ENCODE results near the gene LRCH4.
A peak's percentile ranks its signal among the peaks of the same experiment; 100 is the strongest.
"Not testable (repeated sequence)": the region's sequence is repeated elsewhere in the genome, so short reads cannot be mapped to it uniquely, and the experiment has no call there.

The LRCH4 gene

DNA sequence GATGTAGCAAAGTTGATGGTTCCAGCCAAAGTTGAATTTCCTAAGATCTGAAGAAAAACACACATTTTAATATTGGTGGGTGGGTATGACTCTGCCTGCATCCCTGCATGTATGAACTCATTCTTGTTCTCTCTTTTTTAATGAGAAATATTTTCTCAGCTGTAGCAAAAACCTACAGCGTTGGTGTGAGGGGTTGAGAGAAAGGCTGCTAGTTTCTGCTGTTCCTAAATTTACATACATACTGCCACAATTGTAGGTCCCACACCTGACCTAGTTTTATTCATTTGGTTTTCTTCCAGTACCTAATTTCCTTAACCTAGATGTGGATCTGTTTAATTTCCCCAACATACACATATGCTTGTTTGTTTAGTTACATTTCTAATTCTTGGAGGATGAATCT is 42.3 kb downstream of the LRCH4 start:
- DNase-seq: no peak

DNA sequence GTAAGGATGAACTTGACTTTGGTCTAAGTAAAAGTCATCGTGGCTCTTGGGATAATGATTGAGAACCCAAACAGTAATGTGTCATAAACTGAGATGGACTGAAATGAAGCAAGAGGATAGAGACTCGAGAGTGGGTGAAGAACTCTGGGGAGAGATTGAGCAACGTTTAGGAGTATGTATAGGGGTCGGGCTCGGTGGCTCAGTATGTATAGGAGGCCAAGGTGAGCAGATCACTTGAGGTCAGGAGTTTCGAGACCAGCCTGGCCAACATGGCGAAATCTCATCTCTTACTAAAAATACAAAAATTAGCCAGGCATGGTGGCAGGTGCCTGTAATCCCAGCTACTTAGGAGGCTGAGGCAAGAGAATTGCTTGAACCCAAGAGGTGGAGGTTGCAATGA is 44.6 kb downstream of the LRCH4 start:
- DNase-seq: not testable (repeated sequence)

GRCh38 chr7:100540073-100540723 is 45.7 kb downstream of the LRCH4 start:
- no peak for DNase-seq

DNA sequence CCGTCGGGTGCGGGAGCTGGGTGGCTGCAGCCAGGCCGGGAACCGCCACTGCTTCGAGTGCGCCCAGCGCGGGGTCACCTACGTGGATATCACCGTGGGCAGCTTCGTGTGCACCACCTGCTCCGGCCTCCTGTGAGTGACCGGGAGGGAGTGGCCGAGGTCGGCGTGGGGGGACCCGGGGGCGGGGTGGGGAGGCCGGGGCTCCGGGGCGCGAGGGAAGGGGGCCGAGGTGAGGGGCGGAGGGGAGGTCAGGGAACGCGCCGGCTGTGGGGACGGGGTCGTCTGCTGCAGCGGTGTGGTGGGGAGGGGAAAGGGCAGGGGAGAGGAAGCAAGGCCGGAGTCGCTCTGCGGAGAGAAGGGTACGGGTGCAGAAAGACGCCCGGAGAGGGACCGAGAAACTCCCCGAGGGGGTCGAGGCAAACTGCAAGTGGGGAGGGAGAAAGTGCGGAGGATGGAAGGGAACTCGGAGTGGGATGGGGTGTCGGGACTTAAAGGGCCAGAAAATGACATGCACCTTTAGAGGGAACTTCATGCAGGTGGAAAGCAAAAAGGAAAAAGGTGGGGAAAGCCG is 46.4 kb downstream of the LRCH4 start:
- DNase-seq: peak; percentile 21

DNA sequence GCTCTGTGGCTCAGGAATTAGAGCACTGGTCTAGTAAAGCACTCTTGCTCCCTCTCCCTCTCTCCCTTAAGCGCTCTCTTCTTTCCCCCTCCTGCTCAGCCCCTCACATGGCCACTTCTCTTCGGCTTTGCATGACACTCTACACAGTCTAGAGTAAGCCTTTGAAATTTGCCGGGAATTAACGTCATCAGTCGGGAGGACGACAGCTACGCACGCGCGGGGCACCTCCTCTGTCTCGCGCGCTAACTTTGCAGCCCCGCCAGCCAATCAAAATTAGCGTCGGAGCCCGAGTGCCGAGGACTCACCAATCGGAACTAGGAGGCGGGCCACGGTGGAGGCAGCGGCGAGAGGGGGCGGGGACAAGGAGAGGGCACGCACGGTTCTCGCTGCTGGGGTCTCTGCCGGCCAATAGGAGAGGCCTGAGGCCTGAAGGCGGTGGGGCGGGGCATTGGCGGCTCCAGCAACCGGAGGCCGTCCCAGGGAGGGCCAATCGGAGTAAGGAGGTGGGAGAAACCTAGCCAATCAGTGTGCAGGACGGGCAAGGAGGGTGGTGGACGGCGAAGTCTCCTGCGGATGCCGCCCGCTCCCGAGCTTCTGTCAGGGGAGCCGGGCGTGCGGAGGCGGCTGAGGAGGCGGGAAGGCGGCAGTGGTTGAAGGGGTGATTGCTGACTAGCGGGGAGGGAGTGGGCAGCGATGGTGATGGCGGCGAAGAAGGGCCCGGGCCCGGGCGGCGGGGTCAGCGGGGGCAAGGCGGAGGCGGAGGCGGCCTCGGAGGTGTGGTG is 47.1 kb downstream of the LRCH4 start, which contains the start of gene AGFG2:
Gene AGFG2 (plus strand): TSS at position 550 of the 782 bp plus-strand sequence. CDS start 144 bp downstream, at position 694.
- peak; percentile 100 for DNase-seq

DNA sequence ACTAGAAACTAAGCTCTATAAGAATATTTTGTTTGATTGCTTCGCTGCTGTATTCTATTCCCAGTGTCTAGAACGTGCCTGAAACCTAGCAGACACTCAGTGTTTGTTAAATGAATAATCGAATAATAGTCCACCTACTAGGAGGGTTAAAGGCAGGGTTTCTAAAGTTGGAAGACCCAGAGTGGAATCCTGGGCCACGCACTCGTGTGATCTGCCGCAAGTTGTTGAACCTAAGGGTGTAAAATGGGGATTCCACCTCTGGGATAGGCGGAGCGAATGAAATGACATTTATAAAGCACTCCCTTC is 47.6 kb downstream of the LRCH4 start:
- no peak for DNase-seq

DNA sequence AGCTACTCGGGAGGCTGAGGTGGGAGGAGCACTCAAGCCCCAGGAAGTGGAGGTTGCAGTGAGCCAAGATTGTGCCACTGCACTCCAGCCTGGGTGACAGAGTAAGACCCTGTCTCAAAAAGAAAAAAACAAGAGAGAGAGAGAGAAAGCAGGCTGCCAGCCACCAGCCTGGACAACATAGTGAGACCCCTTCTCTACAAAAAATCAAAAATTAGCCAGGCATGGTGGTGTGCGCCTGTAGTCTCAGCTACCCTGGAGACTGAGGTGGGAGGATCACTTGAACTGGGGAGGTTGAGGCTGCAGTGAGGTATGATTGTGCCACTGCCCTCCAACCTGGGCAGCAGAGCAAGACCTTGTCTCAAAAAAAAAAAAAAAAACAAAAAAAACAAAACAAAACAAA is 49.2 kb downstream of the LRCH4 start:
- DNase-seq: not testable (repeated sequence)

DNA sequence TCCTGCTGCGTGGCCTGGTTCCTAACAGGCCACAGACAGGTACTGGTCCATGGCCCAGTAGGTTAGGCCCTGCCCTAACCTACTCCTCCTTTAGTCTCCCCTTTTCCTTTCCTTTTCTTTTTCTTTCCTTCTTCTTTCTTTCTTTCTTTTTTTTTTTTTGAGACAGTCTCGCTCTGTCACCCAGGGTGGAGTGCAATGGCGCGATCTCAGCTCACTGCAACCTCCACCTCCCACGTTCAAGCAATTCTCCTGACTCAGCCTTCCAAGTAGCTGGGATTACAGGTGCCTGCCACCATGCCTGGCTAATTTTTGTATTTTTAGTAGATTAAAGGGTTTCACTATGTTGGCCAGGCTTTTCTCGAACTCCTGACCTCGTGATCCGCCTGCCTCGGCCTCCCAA is 49.9 kb downstream of the LRCH4 start:
- DNase-seq: not testable (repeated sequence)

DNA sequence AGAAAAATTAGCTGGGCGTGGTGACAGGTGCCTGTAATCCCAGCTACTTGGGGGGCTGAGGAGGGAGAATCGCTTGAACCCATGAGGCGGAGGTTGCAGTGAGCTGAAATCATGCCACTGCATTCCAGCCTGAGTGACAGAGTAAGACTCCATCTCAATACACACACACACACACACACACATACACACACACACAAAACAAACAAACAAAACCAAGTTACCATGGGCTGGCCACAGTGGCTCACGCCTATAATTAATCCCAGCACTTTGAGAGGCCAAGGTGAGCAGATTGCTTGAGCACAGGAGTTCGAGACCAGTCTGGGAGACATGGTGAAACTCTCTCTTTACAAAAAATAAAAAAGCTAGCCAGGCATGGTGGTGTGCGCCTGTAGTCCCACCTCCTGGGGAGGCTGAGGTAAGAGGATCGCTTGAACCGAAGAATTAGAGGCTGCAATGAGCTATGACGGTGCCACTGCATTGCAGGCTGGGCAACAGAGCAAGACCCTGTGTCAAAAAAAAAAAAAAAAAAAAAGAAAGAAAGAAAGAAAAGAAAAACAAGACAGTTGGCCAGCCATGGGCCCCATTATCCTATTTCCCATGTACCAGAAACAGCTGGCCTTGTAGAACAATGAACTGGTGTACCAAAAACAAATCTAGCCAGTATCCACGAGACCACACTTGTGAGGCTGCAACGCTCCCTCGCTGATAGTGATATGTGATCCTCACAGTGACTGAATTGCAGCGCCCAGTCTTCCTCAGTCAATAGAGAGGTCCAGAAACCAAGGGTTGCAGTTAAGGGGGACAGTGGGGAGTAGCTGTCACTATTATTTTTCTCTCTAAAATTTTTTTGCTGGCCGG is 53.5 kb downstream of the LRCH4 start:
- DNase-seq: no peak

- DNase-seq: not testable (repeated sequence)
These were observed 57.6 kb downstream of the LRCH4 start for GRCh38 chr7:100528108-100528866.

Data from RPMI8226 (cell line).